MM.1S (cell line): ENCODE measurements around the gene TCF25.

Experiments used
- EZH2 ChIP-seq: fragments of 300-600 bp; sonication (generic); optimal IDR thresholded peaks from 2 replicates; pipeline ENCODE3; 2017; ENCODE audit warnings: low read depth, mild to moderate bottlenecking, antibody characterized with exemption, low read length, mixed read lengths
- TF ChIP-seq, protein P1 (sequence below): fragments of 300-600 bp; sonication (generic); IDR thresholded peaks from 2 replicates; pipeline ENCODE4 v1.5.1; 2016; ENCODE audit warnings: antibody characterized with exemption, low read length, mixed read lengths

DNA sequence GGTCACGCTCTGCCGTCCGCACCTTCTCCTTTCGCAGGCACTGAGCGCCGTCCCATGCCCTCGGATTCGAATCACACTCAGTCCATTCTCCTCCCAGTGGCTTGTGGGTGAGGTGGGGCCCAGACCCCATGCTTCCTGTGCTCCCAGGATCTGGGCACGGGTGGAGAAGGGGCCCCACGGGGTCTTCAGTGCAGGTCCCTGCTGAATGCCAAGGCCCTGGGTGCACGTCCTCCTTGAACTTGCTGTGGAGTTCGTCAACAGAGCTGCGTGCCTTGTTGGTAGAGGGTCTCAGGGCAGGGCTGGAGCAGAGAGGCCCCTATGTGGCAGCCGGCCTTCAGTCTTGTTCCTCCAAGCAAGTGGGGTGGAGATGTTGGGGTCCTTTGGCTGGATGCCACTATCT lies 38.0 kb downstream of the TCF25 start:
- TF ChIP-seq, protein P1, sequence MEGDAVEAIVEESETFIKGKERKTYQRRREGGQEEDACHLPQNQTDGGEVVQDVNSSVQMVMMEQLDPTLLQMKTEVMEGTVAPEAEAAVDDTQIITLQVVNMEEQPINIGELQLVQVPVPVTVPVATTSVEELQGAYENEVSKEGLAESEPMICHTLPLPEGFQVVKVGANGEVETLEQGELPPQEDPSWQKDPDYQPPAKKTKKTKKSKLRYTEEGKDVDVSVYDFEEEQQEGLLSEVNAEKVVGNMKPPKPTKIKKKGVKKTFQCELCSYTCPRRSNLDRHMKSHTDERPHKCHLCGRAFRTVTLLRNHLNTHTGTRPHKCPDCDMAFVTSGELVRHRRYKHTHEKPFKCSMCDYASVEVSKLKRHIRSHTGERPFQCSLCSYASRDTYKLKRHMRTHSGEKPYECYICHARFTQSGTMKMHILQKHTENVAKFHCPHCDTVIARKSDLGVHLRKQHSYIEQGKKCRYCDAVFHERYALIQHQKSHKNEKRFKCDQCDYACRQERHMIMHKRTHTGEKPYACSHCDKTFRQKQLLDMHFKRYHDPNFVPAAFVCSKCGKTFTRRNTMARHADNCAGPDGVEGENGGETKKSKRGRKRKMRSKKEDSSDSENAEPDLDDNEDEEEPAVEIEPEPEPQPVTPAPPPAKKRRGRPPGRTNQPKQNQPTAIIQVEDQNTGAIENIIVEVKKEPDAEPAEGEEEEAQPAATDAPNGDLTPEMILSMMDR, result no peak
- no peak for TF ChIP-seq EZH2
